ENCODE results near the gene GYS2.

GYS2 gene

GRCh38 chr12:21568115-21568514 is 36.5 kb downstream of the GYS2 start:
- H3K36me3 ChIP-seq (ENCODE audit: control insufficient read depth, insufficient read depth, low read length), result no peaks in the 10 kb centered on the region
- H3K27me3 ChIP-seq (ENCODE audit: control insufficient read depth, insufficient read depth, low read length), result no peaks in the 10 kb centered on the region
- H3K9me3 ChIP-seq (ENCODE audit: control insufficient read depth, insufficient read depth, low read length), result no peaks in the 10 kb centered on the region
- H3K4me1 ChIP-seq (ENCODE audit: control insufficient read depth, insufficient read depth, low read length), result no peaks in the 10 kb centered on the region
- H3K9ac ChIP-seq (ENCODE audit: low read depth, low read length), result no peak overlapping the region
- H3K4me3 ChIP-seq (ENCODE audit: low read depth, low read length), result no peak overlapping the region

DNA sequence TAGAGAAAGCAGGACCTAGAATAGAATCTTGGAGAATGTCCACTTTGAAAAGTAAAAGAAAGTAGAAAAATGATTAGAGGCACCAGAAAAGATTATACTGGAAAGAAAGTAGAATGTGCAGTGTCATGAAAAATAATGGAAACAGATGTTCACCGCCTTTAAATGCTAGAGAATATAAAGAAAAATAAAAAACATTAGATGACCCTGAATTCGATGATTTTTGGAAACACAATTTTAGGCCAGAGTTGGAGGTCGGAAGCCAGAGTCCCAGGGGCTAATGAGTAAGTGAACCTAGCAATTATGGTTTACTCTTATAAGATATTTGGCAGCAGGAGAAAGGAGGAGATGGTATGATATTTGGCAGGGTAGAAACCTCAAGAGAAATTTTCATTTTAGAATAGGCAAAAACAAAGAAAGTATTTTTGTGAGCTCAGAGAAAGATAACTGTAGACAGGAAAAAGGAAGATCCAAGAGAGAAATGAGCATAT is 37.7 kb downstream of the GYS2 start:
- no peak overlapping the region for H3K4me3 ChIP-seq (ENCODE audit: low read depth, low read length)
- no peaks in the 10 kb centered on the region for H3K27me3 ChIP-seq (ENCODE audit: control insufficient read depth, insufficient read depth, low read length)
- H3K9me3 ChIP-seq (ENCODE audit: control insufficient read depth, insufficient read depth, low read length), result no peaks in the 10 kb centered on the region
- no peaks in the 10 kb centered on the region for H3K36me3 ChIP-seq (ENCODE audit: control insufficient read depth, insufficient read depth, low read length)
- no peak overlapping the region for H3K9ac ChIP-seq (ENCODE audit: low read depth, low read length)
- no peaks in the 10 kb centered on the region for H3K4me1 ChIP-seq (ENCODE audit: control insufficient read depth, insufficient read depth, low read length)

- Histone ChIP-seq H3K4me3 (ENCODE audit: low read depth, low read length) (no peak overlapping the region), H3K4me1 (ENCODE audit: control insufficient read depth, insufficient read depth, low read length) (no peaks in the 10 kb centered on the region), H3K9me3 (ENCODE audit: control insufficient read depth, insufficient read depth, low read length) (no peaks in the 10 kb centered on the region), H3K36me3 (ENCODE audit: control insufficient read depth, insufficient read depth, low read length) (no peaks in the 10 kb centered on the region), H3K27me3 (ENCODE audit: control insufficient read depth, insufficient read depth, low read length) (no peaks in the 10 kb centered on the region), H3K9ac (ENCODE audit: low read depth, low read length) (no peak overlapping the region)
Observed at GRCh38 chr12:21566223-21566906, 38.3 kb downstream of the GYS2 start.

DNA sequence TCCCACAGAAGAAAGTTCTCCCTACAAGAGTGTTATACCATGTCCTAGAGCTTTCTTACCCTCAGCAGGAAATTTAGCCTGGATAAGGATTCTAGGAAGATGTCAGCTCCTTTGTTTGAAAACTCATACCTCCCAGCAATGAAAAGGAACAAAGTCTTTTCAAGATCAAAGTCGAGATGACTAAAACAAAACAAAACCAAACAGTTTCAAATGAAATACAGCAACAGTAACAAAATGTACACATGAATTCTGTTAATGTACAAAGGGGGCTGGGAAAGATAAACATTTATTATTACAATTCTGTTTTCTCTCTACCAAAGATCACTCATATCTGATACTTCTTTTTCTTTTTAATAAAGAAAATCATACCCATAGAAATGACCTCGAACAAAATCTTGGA is 41.8 kb downstream of the GYS2 start:
- H3K4me1 ChIP-seq (ENCODE audit: control insufficient read depth, insufficient read depth, low read length), result no peaks in the 10 kb centered on the region
- no peaks in the 10 kb centered on the region for H3K36me3 ChIP-seq (ENCODE audit: control insufficient read depth, insufficient read depth, low read length)
- no peak overlapping the region for H3K4me3 ChIP-seq (ENCODE audit: low read depth, low read length)
- H3K27me3 ChIP-seq (ENCODE audit: control insufficient read depth, insufficient read depth, low read length), result no peaks in the 10 kb centered on the region
- no peak overlapping the region for H3K9ac ChIP-seq (ENCODE audit: low read depth, low read length)
- H3K9me3 ChIP-seq (ENCODE audit: control insufficient read depth, insufficient read depth, low read length), result no peaks in the 10 kb centered on the region

DNA sequence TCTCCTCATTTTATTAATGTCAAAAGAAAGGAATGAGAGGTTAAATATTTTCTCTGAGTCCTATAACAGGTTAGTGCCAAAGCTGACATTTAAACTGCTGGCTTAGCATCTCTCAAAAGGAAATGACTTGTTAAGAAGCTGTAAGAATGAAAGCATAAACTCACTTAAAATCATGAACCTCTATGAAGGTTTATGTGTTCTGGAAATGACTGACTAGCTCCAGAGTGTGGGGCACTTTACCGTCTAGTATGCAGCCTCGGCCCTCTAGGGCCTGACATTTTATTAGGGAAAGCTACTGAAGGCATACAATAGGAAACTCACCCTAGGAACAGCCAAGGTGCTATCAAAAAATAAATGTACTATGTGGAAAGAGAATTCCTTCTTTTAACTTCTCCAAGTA is 43.5 kb downstream of the GYS2 start:
- no peaks in the 10 kb centered on the region for H3K9me3 ChIP-seq (ENCODE audit: control insufficient read depth, insufficient read depth, low read length)
- H3K36me3 ChIP-seq (ENCODE audit: control insufficient read depth, insufficient read depth, low read length), result no peaks in the 10 kb centered on the region
- no peaks in the 10 kb centered on the region for H3K4me1 ChIP-seq (ENCODE audit: control insufficient read depth, insufficient read depth, low read length)
- no peak overlapping the region for H3K4me3 ChIP-seq (ENCODE audit: low read depth, low read length)
- no peaks in the 10 kb centered on the region for H3K27me3 ChIP-seq (ENCODE audit: control insufficient read depth, insufficient read depth, low read length)
- H3K9ac ChIP-seq (ENCODE audit: low read depth, low read length), result no peak overlapping the region

- H3K4me3 ChIP-seq (ENCODE audit: low read depth, low read length), result no peak overlapping the region
- no peak overlapping the region for H3K9ac ChIP-seq (ENCODE audit: low read depth, low read length)
Observed at GRCh38 chr12:21559855-21560569, 44.6 kb downstream of the GYS2 start.

GRCh38 chr12:21558100-21558679 is 46.5 kb downstream of the GYS2 start:
- Histone ChIP-seq H3K9me3 (ENCODE audit: control insufficient read depth, insufficient read depth, low read length) (no peaks in the 10 kb centered on the region), H3K4me1 (ENCODE audit: control insufficient read depth, insufficient read depth, low read length) (no peaks in the 10 kb centered on the region), H3K36me3 (ENCODE audit: control insufficient read depth, insufficient read depth, low read length) (no peaks in the 10 kb centered on the region), H3K9ac (ENCODE audit: low read depth, low read length) (no peak overlapping the region), H3K27me3 (ENCODE audit: control insufficient read depth, insufficient read depth, low read length) (no peaks in the 10 kb centered on the region), H3K4me3 (ENCODE audit: low read depth, low read length) (no peak overlapping the region)

More at GRCh38 chr12:21559855-21560569, 44.6 kb downstream of the GYS2 start:
- H3K9me3 ChIP-seq (ENCODE audit: control insufficient read depth, insufficient read depth, low read length), result no peaks in the 10 kb centered on the region
- no peaks in the 10 kb centered on the region for H3K36me3 ChIP-seq (ENCODE audit: control insufficient read depth, insufficient read depth, low read length)
- H3K4me1 ChIP-seq (ENCODE audit: control insufficient read depth, insufficient read depth, low read length), result no peaks in the 10 kb centered on the region
- H3K27me3 ChIP-seq (ENCODE audit: control insufficient read depth, insufficient read depth, low read length), result no peaks in the 10 kb centered on the region

GRCh38 chr12:21553329-21553675 is 51.3 kb downstream of the GYS2 start:
- Histone ChIP-seq H3K9ac (ENCODE audit: low read depth, low read length) (no peak overlapping the region), H3K4me3 (ENCODE audit: low read depth, low read length) (no peak overlapping the region), H3K4me1 (ENCODE audit: control insufficient read depth, insufficient read depth, low read length) (no peaks in the 10 kb centered on the region), H3K9me3 (ENCODE audit: control insufficient read depth, insufficient read depth, low read length) (no peaks in the 10 kb centered on the region), H3K36me3 (ENCODE audit: control insufficient read depth, insufficient read depth, low read length) (no peaks in the 10 kb centered on the region), H3K27me3 (ENCODE audit: control insufficient read depth, insufficient read depth, low read length) (no peaks in the 10 kb centered on the region)

DNA sequence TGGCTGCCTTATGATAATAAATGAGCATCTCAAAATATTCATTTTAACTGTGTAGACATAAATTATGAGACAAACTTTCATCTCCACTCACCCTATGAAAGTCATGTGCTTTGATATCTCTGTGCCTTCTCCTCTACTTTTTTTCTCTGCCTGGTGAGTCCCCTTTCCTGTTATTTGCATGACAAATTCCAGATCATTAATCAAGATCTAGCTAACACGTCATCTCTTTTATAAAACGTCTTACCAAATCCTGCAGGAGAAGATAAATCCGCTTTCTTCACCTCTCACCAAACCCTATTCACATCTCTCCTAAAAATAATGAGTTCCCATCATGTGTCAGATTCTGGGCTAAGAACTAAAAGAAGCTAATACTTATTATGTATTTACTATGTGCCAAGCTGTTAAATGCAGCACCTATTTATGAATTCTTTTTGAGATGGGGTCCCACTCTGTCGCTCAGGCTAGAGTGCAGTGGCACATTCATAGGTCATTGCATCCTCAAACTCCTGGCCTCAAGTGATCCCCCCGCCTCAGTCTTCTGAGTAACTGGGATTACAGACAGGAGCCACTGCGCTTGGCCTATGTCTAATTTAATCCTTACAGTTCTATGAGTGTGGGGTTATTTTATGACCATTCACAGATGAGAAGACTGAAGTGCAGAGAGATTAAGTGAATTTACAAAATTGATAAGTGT is 51.9 kb downstream of the GYS2 start:
- no peaks in the 10 kb centered on the region for H3K9me3 ChIP-seq (ENCODE audit: control insufficient read depth, insufficient read depth, low read length)
- H3K4me1 ChIP-seq (ENCODE audit: control insufficient read depth, insufficient read depth, low read length), result no peaks in the 10 kb centered on the region
- no peak overlapping the region for H3K9ac ChIP-seq (ENCODE audit: low read depth, low read length)
- no peak overlapping the region for H3K4me3 ChIP-seq (ENCODE audit: low read depth, low read length)
- no peaks in the 10 kb centered on the region for H3K36me3 ChIP-seq (ENCODE audit: control insufficient read depth, insufficient read depth, low read length)
- no peaks in the 10 kb centered on the region for H3K27me3 ChIP-seq (ENCODE audit: control insufficient read depth, insufficient read depth, low read length)

GRCh38 chr12:21551841-21552465 is 52.7 kb downstream of the GYS2 start:
- Histone ChIP-seq H3K4me1 (ENCODE audit: control insufficient read depth, insufficient read depth, low read length) (no peaks in the 10 kb centered on the region), H3K9me3 (ENCODE audit: control insufficient read depth, insufficient read depth, low read length) (no peaks in the 10 kb centered on the region), H3K4me3 (ENCODE audit: low read depth, low read length) (no peak overlapping the region), H3K27me3 (ENCODE audit: control insufficient read depth, insufficient read depth, low read length) (no peaks in the 10 kb centered on the region), H3K9ac (ENCODE audit: low read depth, low read length) (no peak overlapping the region), H3K36me3 (ENCODE audit: control insufficient read depth, insufficient read depth, low read length) (no peaks in the 10 kb centered on the region)

DNA sequence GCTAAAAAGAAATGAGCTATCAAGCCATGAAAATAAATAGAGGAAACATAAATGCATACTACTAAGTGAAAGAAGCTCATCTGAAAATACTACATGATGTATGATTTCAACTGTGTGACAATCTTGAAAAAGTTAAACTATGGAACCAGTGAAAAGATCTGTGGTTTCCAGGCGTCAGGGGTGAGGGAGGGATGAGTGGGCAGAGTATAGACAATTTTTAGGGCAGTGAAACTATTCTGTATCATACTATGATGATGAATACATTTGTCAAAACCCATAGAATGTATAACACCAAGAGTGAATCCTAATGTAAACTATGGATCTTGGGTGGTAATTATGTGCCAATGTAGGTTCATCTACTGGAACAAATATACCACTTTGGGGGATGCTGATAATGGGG is 57.2 kb downstream of the GYS2 start:
- H3K9me3 ChIP-seq (ENCODE audit: control insufficient read depth, insufficient read depth, low read length), result no peaks in the 10 kb centered on the region
- no peaks in the 10 kb centered on the region for H3K27me3 ChIP-seq (ENCODE audit: control insufficient read depth, insufficient read depth, low read length)
- H3K4me3 ChIP-seq (ENCODE audit: low read depth, low read length), result no peak overlapping the region
- no peaks in the 10 kb centered on the region for H3K4me1 ChIP-seq (ENCODE audit: control insufficient read depth, insufficient read depth, low read length)
- no peaks in the 10 kb centered on the region for H3K36me3 ChIP-seq (ENCODE audit: control insufficient read depth, insufficient read depth, low read length)
- H3K9ac ChIP-seq (ENCODE audit: low read depth, low read length), result no peak overlapping the region

Measured in iPS-15b (cell line).